Ishikawa (cell line): ENCODE data around the gene DYRK1B.

ENCODE experiments used
- FOXM1 ChIP-seq: IDR thresholded peaks from 2 replicates; pipeline ENCODE4 v1.6.1; 2012; ENCODE audit warnings: low read depth, borderline replicate concordance
- MAX ChIP-seq: IDR thresholded peaks from 2 replicates; pipeline ENCODE4 v1.6.1; 2012
- TAF1 ChIP-seq: IDR thresholded peaks from 2 replicates; pipeline ENCODE4 v1.6.1; 2012; ENCODE audit warnings: low read depth, mild to moderate bottlenecking
- TCF12 ChIP-seq: IDR thresholded peaks from 2 replicates; pipeline ENCODE4 v1.6.1; 2012; ENCODE audit warnings: low read depth
- TEAD4 ChIP-seq: IDR thresholded peaks from 2 replicates; pipeline ENCODE4 v1.6.1; 2012
- YY1 ChIP-seq: IDR thresholded peaks from 2 replicates; pipeline ENCODE4 v1.6.1; 2012; ENCODE audit warnings: low read depth
- TF ChIP-seq, protein P1 (sequence below): IDR thresholded peaks from 2 replicates; pipeline ENCODE4 v1.6.1; 2012

DNA sequence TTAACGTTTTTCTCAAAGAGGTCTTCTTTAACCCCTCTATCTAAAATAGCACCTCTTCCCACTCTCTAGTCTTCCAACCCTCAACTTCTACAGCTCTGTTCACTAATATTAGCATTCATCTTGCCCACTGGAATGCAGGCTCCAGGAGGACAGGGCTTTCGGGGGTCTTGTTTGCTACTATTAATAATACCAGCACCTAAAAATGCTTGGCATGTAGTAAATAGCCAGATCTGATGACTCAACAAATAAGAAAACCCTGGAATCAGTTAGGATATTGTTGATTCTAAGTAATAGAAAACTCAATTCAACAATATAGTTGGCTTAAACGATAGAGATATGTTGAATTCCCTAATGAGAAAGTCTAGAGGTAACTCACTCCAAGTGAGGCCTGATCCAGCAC, 14.2 kb downstream of the DYRK1B start:
- TF ChIP-seq TAF1 (no peak), YY1 (no peak), FOXM1 (no peak), MAX (no peak), TCF12 (no peak), TEAD4 (no peak)
- TF ChIP-seq, protein P1, sequence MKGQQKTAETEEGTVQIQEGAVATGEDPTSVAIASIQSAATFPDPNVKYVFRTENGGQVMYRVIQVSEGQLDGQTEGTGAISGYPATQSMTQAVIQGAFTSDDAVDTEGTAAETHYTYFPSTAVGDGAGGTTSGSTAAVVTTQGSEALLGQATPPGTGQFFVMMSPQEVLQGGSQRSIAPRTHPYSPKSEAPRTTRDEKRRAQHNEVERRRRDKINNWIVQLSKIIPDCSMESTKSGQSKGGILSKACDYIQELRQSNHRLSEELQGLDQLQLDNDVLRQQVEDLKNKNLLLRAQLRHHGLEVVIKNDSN, result no peak
